GM18951 (cell line): ENCODE results near the gene PTHLH.

Experiments used
- POLR2A ChIP-seq: IDR thresholded peaks from 4 replicates; pipeline ENCODE4 v1.6.1; 2011; ENCODE audit warnings: mild to moderate bottlenecking; ENCODE audit not compliant: insufficient read length, insufficient read depth; ENCODE audit errors: extremely low read depth
- in situ Hi-C: fragments of 300-500 bp; cut with MboI; formaldehyde crosslinking; loops from one replicate; pipeline ENCODE4 v1.12.0; 2022; ENCODE audit warnings: low sequenced_read_pairs, mixed read lengths, inconsistent platforms; ENCODE audit not compliant: unreplicated experiment

Gene PTHLH

GRCh38 chr12:27972721-27973120, at the start of gene PTHLH:
TSS of gene PTHLH (minus strand) at chr12:27972733. CDS start at chr12:27969494, 3,239 bp downstream.
- in situ Hi-C loops, result no loop called here
- TF ChIP-seq POLR2A, result no peak

- in situ Hi-C loops, result no loop called here
- no peak for TF ChIP-seq POLR2A
These were observed 49.2 kb upstream of the PTHLH start for GRCh38 chr12:28021704-28022103.

- in situ Hi-C loops, result no loop called here
- TF ChIP-seq POLR2A, result no peak
These were observed 45.3 kb upstream of the PTHLH start for GRCh38 chr12:28017873-28018255.

GRCh38 chr12:28017126-28017872, 44.8 kb upstream of the PTHLH start:
- in situ Hi-C loops, result no loop called here

GRCh38 chr12:28015165-28015564, 42.6 kb upstream of the PTHLH start:
- in situ Hi-C loops, result no loop called here
- TF ChIP-seq POLR2A, result no peak

More at GRCh38 chr12:28017126-28017872, 44.8 kb upstream of the PTHLH start:
- no peak for TF ChIP-seq POLR2A

GRCh38 chr12:28014196-28014595, 41.7 kb upstream of the PTHLH start:
- in situ Hi-C loops, result no loop called here
- TF ChIP-seq POLR2A, result no peak

- TF ChIP-seq POLR2A, result no peak
- in situ Hi-C loops, result no loop called here
These were observed 39.9 kb upstream of the PTHLH start for GRCh38 chr12:28012333-28012918.

GRCh38 chr12:28010036-28010435, 37.5 kb upstream of the PTHLH start:
- TF ChIP-seq POLR2A, result no peak
- in situ Hi-C loops, result no loop called here

GRCh38 chr12:27999970-28000369, 27.4 kb upstream of the PTHLH start:
- in situ Hi-C loops, result no loop called here
- no peak for TF ChIP-seq POLR2A

- in situ Hi-C loops, result no loop called here
- TF ChIP-seq POLR2A, result no peak
These were observed 27.0 kb upstream of the PTHLH start for GRCh38 chr12:27999521-27999920.

GRCh38 chr12:27998658-27999057, 26.1 kb upstream of the PTHLH start:
- in situ Hi-C loops, result no loop called here
- TF ChIP-seq POLR2A, result no peak

- no peak for TF ChIP-seq POLR2A
- in situ Hi-C loops, result no loop called here
These were observed 25.6 kb upstream of the PTHLH start for GRCh38 chr12:27998170-27998569.

- TF ChIP-seq POLR2A, result no peak
- in situ Hi-C loops, result no loop called here
These were observed 24.2 kb upstream of the PTHLH start for GRCh38 chr12:27996761-27997160.

- in situ Hi-C loops, result no loop called here
- TF ChIP-seq POLR2A, result no peak
These were observed 22.9 kb upstream of the PTHLH start for GRCh38 chr12:27995406-27995805.
